Kidney epithelial cell (primary cell): ENCODE data around the gene CTNNA3. TPM values are rescaled to one million over a fixed set of nuclear protein-coding genes. Genes with fewer than 3 reads are reported as not detected.

Experiments
- DNase-seq: peaks from one replicate; pipeline ENCODE4 v3.0.0-alpha.2; 2010; ENCODE audit warnings: low read depth
- H3K27me3 ChIP-seq: 2 replicates; pipeline ENCODE4 v1.6.0; 2011; ENCODE audit warnings: low read length; ENCODE audit not compliant: control insufficient read depth, insufficient read depth
- H3K36me3 ChIP-seq: 2 replicates; pipeline ENCODE4 v1.5.1; 2011; ENCODE audit warnings: low read length; ENCODE audit not compliant: control insufficient read depth, insufficient read depth
- H3K4me3 ChIP-seq: 2 replicates; pipeline ENCODE4 v1.5.1; 2011; ENCODE audit warnings: low read depth, mild to moderate bottlenecking, control low read depth, low read length
- total RNA-seq: library from RNA; depleted of rRNA; stranded (reverse); fragments of >200 nt; gene quantifications from 2 replicates; pipeline ENCODE4 v1.2.3, GENCODE V29; 2015
- TF ChIP-seq, protein P1 (sequence below): IDR thresholded peaks from 2 replicates; pipeline ENCODE4 v1.5.1; 2011; ENCODE audit warnings: mild to moderate bottlenecking, moderate library complexity, low read length, control low read depth, inconsistent platforms; ENCODE audit not compliant: insufficient read depth, poor library complexity, severe bottlenecking

The CTNNA3 gene
- total RNA-seq, 1 donor from 2014 or later, result 0.79 TPM

GRCh38 chr10:66843396-66843795, 852.6 kb downstream of the CTNNA3 start:
- TF ChIP-seq, protein P1, sequence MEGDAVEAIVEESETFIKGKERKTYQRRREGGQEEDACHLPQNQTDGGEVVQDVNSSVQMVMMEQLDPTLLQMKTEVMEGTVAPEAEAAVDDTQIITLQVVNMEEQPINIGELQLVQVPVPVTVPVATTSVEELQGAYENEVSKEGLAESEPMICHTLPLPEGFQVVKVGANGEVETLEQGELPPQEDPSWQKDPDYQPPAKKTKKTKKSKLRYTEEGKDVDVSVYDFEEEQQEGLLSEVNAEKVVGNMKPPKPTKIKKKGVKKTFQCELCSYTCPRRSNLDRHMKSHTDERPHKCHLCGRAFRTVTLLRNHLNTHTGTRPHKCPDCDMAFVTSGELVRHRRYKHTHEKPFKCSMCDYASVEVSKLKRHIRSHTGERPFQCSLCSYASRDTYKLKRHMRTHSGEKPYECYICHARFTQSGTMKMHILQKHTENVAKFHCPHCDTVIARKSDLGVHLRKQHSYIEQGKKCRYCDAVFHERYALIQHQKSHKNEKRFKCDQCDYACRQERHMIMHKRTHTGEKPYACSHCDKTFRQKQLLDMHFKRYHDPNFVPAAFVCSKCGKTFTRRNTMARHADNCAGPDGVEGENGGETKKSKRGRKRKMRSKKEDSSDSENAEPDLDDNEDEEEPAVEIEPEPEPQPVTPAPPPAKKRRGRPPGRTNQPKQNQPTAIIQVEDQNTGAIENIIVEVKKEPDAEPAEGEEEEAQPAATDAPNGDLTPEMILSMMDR, result no peak
- H3K27me3 ChIP-seq, result no peaks in the 10 kb centered on the region
- H3K36me3 ChIP-seq, result no peaks in the 10 kb centered on the region
- DNase-seq, result no peak
- no peak overlapping the region for H3K4me3 ChIP-seq

DNA sequence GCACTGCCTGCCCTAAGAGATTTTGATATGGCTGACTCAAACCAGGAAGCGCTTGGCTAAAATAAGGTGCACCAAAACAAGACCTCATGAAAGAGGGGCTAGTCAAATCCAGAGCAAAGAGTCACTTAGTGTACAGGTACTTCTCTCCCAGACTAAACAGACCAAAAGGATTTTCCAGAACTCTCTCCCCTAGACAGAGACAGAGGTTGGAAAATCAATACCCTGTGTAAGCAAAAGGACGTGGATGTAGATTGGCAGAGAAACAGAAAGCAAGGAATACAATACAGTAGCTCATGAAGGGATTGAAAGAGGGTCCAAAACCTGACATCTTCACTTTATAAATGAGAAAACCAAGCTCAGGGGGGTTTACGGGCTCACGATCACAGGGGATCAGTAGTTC, 853.1 kb downstream of the CTNNA3 start:
- Histone ChIP-seq H3K4me3 (no peak overlapping the region), H3K36me3 (no peaks in the 10 kb centered on the region), H3K27me3 (no peaks in the 10 kb centered on the region)
- TF ChIP-seq, protein P1, result no peak
- DNase-seq, result no peak

- TF ChIP-seq, protein P1, result no peak
- no peak for DNase-seq
- no peaks in the 10 kb centered on the region for H3K27me3 ChIP-seq
- no peak overlapping the region for H3K4me3 ChIP-seq
- H3K36me3 ChIP-seq, result no peaks in the 10 kb centered on the region
Measured at GRCh38 chr10:66842371-66842770, 853.6 kb downstream of the CTNNA3 start.

DNA sequence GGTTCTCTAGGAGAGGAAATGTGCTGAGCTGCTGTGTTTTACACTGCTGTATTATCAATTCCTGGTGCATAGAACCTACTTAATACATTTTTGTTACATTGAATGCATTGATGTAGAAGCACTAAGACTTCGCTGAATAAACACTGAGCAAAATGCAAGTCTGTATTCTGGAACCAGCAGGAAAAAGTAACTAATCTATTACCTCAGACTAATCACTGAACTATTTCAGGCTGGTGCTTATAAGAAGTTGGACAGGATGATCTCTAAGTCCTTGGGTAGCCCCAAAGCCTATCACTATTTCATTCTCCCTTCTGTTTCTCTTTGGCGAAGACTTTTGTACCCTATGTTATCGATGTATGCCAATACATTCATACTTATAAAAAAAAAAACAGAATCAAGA, 857.3 kb downstream of the CTNNA3 start:
- TF ChIP-seq, protein P1, result no peak

GRCh38 chr10:66837990-66838389, 858.0 kb downstream of the CTNNA3 start:
- TF ChIP-seq, protein P1, result no peak
- Histone ChIP-seq H3K36me3 (no peaks in the 10 kb centered on the region), H3K27me3 (no peaks in the 10 kb centered on the region), H3K4me3 (no peak overlapping the region)
- peak; percentile 69 for DNase-seq

More for the DNA sequence above, 857.3 kb downstream of the CTNNA3 start:
- Histone ChIP-seq H3K36me3 (no peaks in the 10 kb centered on the region), H3K4me3 (no peak overlapping the region), H3K27me3 (no peaks in the 10 kb centered on the region)
- no peak for DNase-seq

DNA sequence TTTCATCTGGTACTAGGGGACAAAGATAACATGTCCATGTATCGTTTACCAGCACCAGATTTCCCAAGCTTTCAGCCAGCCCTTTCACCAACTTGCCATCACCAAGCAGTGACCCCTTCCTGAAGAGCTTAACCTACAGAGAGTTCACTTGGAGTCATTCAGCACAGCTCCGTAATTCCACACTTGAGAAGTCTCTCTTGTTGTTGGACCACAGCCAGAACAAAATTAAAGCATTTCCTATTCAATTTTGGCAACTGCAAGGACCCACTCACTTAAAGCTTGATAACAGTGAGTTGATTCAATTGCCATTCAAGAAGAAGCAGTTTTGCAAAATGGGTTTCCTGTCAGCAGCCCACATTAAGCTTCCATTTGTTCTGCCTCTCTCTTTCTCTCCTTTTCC, 858.7 kb downstream of the CTNNA3 start:
- Histone ChIP-seq H3K27me3 (no peaks in the 10 kb centered on the region), H3K4me3 (no peak overlapping the region), H3K36me3 (no peaks in the 10 kb centered on the region)
- TF ChIP-seq, protein P1, result no peak
- no peak for DNase-seq
